HEK293 (cell line): ENCODE results near the gene SLC30A1.

Experiments used
- CTCF ChIA-PET: fragments of 350-600 bp; formaldehyde crosslinking; extraction: SDS; loops from one replicate; lab custom pipeline; 2021; ENCODE audit warnings: antibody characterized with exemption; lab: Yijun Ruan, JAX
- POLR2A ChIA-PET: fragments of 300-600 bp; formaldehyde crosslinking; extraction: SDS; loops from one replicate; lab custom pipeline; 2020; ENCODE audit warnings: antibody characterized with exemption, inconsistent platforms; lab: Yijun Ruan, JAX
- H3K27ac ChIP-seq: fragments of 200-500 bp; sonication (Bioruptor generic); 2 replicates; pipeline ENCODE4 v1.5.1; 2014; ENCODE audit warnings: low read depth, low read length, control low read depth, inconsistent platforms; ENCODE audit errors: extremely low read depth
- H3K36me3 ChIP-seq, 2 experiments: fragments of 200-500 bp in 1 of 2; sonication (Bioruptor generic) in 1 of 2; 1 replicate in 1 of 2; 2 replicates in 1 of 2; pipeline ENCODE4 v1.5.1; 2014 to 2017; ENCODE audit warnings: inconsistent platforms in 2 of 2, low read length in 2 of 2; ENCODE audit not compliant: control insufficient read depth in 2 of 2, insufficient read depth in 1 of 2
- H3K4me1 ChIP-seq: fragments of 200-500 bp; sonication (Bioruptor generic); 2 replicates; pipeline ENCODE4 v1.5.1; 2014; ENCODE audit warnings: mild to moderate bottlenecking, low read length, inconsistent platforms; ENCODE audit not compliant: control insufficient read depth, insufficient read depth
- H3K4me3 ChIP-seq: 2 replicates; pipeline ENCODE4 v1.5.1; 2011; ENCODE audit warnings: low read depth, mild to moderate bottlenecking, control low read depth, low read length, moderate library complexity
- H3K9me3 ChIP-seq: fragments of 200-500 bp; sonication (Bioruptor generic); 2 replicates; pipeline ENCODE4 v1.5.1; 2014; ENCODE audit warnings: low read depth, low read length, inconsistent platforms; ENCODE audit not compliant: control insufficient read depth, insufficient read depth
- EGR2 ChIP-seq: fragments of 450-650 bp; formaldehyde crosslinking; IDR thresholded peaks from 2 replicates; pipeline ENCODE4 v1.5.1; 2016; ENCODE audit warnings: low read depth, missing biosample characterization, missing genetic modification characterization
- GLI2 ChIP-seq: fragments of 450-650 bp; formaldehyde crosslinking; IDR thresholded peaks from 2 replicates; pipeline ENCODE4; 2017; ENCODE audit warnings: missing biosample characterization, missing genetic modification characterization, low read depth, borderline replicate concordance
- GLI4 ChIP-seq: fragments of 450-650 bp; formaldehyde crosslinking; IDR thresholded peaks from 2 replicates; pipeline ENCODE4 v1.5.1; 2016; ENCODE audit warnings: missing biosample characterization, missing genetic modification characterization
- GLIS1 ChIP-seq: fragments of 450-650 bp; formaldehyde crosslinking; IDR thresholded peaks from 2 replicates; pipeline ENCODE4 v1.5.1; 2016; ENCODE audit warnings: missing biosample characterization, missing genetic modification characterization
- KLF9 ChIP-seq: fragments of 450-650 bp; formaldehyde crosslinking; IDR thresholded peaks from 2 replicates; pipeline ENCODE4 v1.5.1; 2016; ENCODE audit warnings: missing biosample characterization, missing genetic modification characterization, low read depth
- MYNN ChIP-seq: fragments of 450-650 bp; formaldehyde crosslinking; IDR thresholded peaks from 2 replicates; pipeline ENCODE4 v1.5.1; 2016; ENCODE audit warnings: missing biosample characterization, missing genetic modification characterization, borderline replicate concordance
- PBX3 ChIP-seq: sonication (generic); formaldehyde crosslinking; IDR thresholded peaks from 2 replicates; pipeline ENCODE4 v1.8.1; 2022; ENCODE audit warnings: mild to moderate bottlenecking, moderate library complexity, missing genetic modification reagents
- PRDM4 ChIP-seq: fragments of 450-650 bp; formaldehyde crosslinking; IDR thresholded peaks from 2 replicates; pipeline ENCODE4 v1.5.1; 2017; ENCODE audit warnings: missing biosample characterization, missing genetic modification characterization
- PRDM6 ChIP-seq: fragments of 450-650 bp; formaldehyde crosslinking; IDR thresholded peaks from 2 replicates; pipeline ENCODE4 v1.5.1; 2017; ENCODE audit warnings: missing biosample characterization, missing genetic modification characterization
- SP3 ChIP-seq: fragments of 450-650 bp; formaldehyde crosslinking; IDR thresholded peaks from 2 replicates; pipeline ENCODE4 v1.5.1; 2016; ENCODE audit warnings: missing biosample characterization, missing genetic modification characterization
- WT1 ChIP-seq: fragments of 450-650 bp; formaldehyde crosslinking; IDR thresholded peaks from 2 replicates; pipeline ENCODE4 v1.5.1; 2016; ENCODE audit warnings: missing biosample characterization, missing genetic modification characterization
- ZBTB8A ChIP-seq: fragments of 450-650 bp; formaldehyde crosslinking; IDR thresholded peaks from 2 replicates; pipeline ENCODE4 v1.5.1; 2016; ENCODE audit warnings: missing biosample characterization, missing genetic modification characterization
- ZFP69B ChIP-seq: fragments of 450-650 bp; formaldehyde crosslinking; IDR thresholded peaks from 2 replicates; pipeline ENCODE4 v1.5.1; 2016; ENCODE audit warnings: missing biosample characterization, missing genetic modification characterization
- ZNF26 ChIP-seq: fragments of 450-650 bp; formaldehyde crosslinking; IDR thresholded peaks from 2 replicates; pipeline ENCODE4 v1.5.1; 2016; ENCODE audit warnings: missing biosample characterization, missing genetic modification characterization
- ZNF324 ChIP-seq: fragments of 450-650 bp; formaldehyde crosslinking; IDR thresholded peaks from 2 replicates; pipeline ENCODE4 v1.5.1; 2016; ENCODE audit warnings: missing biosample characterization, missing genetic modification characterization
- ZNF423 ChIP-seq: fragments of 450-650 bp; formaldehyde crosslinking; IDR thresholded peaks from 2 replicates; pipeline ENCODE4 v1.5.1; 2016; ENCODE audit warnings: missing biosample characterization, missing genetic modification characterization
- ZNF426 ChIP-seq: fragments of 450-650 bp; formaldehyde crosslinking; IDR thresholded peaks from 2 replicates; pipeline ENCODE4 v1.5.1; 2017; ENCODE audit warnings: missing biosample characterization, missing genetic modification characterization, mild to moderate bottlenecking, inconsistent platforms, moderate library complexity
- ZNF561 ChIP-seq: fragments of 450-650 bp; IDR thresholded peaks from 2 replicates; pipeline ENCODE4 v1.5.1; 2018; ENCODE audit warnings: missing biosample characterization, missing genetic modification characterization, borderline replicate concordance
- ZNF596 ChIP-seq: fragments of 450-650 bp; IDR thresholded peaks from 2 replicates; pipeline ENCODE4 v1.5.0; 2018; ENCODE audit warnings: missing biosample characterization, mild to moderate bottlenecking, missing genetic modification characterization, moderate library complexity
- ZNF660 ChIP-seq: fragments of 450-650 bp; IDR thresholded peaks from 2 replicates; pipeline ENCODE4 v1.5.1; 2018; ENCODE audit warnings: missing biosample characterization, mild to moderate bottlenecking, missing genetic modification characterization
- ZNF677 ChIP-seq: fragments of 450-650 bp; IDR thresholded peaks from 2 replicates; pipeline ENCODE4 v1.5.0; 2018; ENCODE audit warnings: missing biosample characterization, mild to moderate bottlenecking, missing genetic modification characterization, moderate library complexity
- ZNF704 ChIP-seq: fragments of 450-650 bp; formaldehyde crosslinking; IDR thresholded peaks from 2 replicates; pipeline ENCODE4 v1.5.1; 2016; ENCODE audit warnings: missing biosample characterization, missing genetic modification characterization
- ZNF776 ChIP-seq: fragments of 450-650 bp; formaldehyde crosslinking; IDR thresholded peaks from 2 replicates; pipeline ENCODE4 v1.5.0; 2017; ENCODE audit warnings: missing biosample characterization, missing genetic modification characterization, borderline replicate concordance

The SLC30A1 gene

GRCh38 chr1:211580303-211580687, 1.3 kb upstream of the SLC30A1 start:
- Histone ChIP-seq H3K4me3 (no peak overlapping the region), H3K4me1 (peaks cover 3% of the 10 kb centered on the region), H3K27ac (no peak overlapping the region), H3K36me3 (peaks cover 0 to 8% of the 10 kb centered on the region in 2 experiments; a peak in 1 of 3 replicates), H3K9me3 (no peaks in the 10 kb centered on the region)
- TF ChIP-seq SP3 (tag by site-specific recombination) (no peak), PRDM4 (tag by site-specific recombination) (peak; percentile 88)
- ChIA-PET POLR2A (no interaction called here), CTCF (interaction anchor here (0.5 to 2.4 kb wide), 6 partner anchors 9 to 74 kb away, joined by 3 to 14 read pairs (median 4); no protein-coding TSS in a partner anchor)

GRCh38 chr1:211579440-211580302, 710 bp upstream of the SLC30A1 start:
- Histone ChIP-seq H3K36me3 (peaks cover 0 to 14% of the 10 kb centered on the region in 2 experiments; a peak in 1 of 3 replicates), H3K27ac (peak overlapping the region; percentile 33; the same call in 1 of the 2 replicates), H3K9me3 (no peaks in the 10 kb centered on the region), H3K4me1 (peaks cover 3% of the 10 kb centered on the region), H3K4me3 (peak overlapping the region; percentile 58)
- ChIA-PET POLR2A (interaction anchor here (0.6 to 1.4 kb wide), 10 partner anchors 26 to 1492 kb away, joined by 3 to 15 read pairs (median 4); partner anchors contain the start of gene NEK2), CTCF (interaction anchor here (0.9 to 2.4 kb wide), 6 partner anchors 9 to 75 kb away, joined by 3 to 14 read pairs (median 4); no protein-coding TSS in a partner anchor)
- TF ChIP-seq ZNF561 (tag by site-specific recombination) (peak; percentile 21; the same call in 1 of the 2 replicates), ZNF596 (tag by site-specific recombination) (no peak), ZNF704 (tag by site-specific recombination) (no peak), EGR2 (peak; percentile 58), ZFP69B (no peak), GLIS1 (peak; percentile 37; the same call in 1 of the 2 replicates), ZBTB8A (tag by site-specific recombination) (no peak), ZNF26 (no peak), PRDM6 (tag by site-specific recombination) (no peak), KLF9 (tag by site-specific recombination) (no peak; the same call in 1 of the 2 replicates), ZNF660 (peak; percentile 27; the same call in 1 of the 2 replicates), GLI2 (tag by site-specific recombination) (no peak), MYNN (tag by site-specific recombination) (no peak), ZNF776 (tag by site-specific recombination) (no peak), WT1 (no peak), ZNF426 (no peak), ZNF677 (tag by site-specific recombination) (no peak), ZNF324 (tag by site-specific recombination) (no peak), PBX3 (CRISPR knock-in tag) (0 out of 2 replicates have a peak, but pooled peaks have one; percentile 7), ZNF423 (tag by site-specific recombination) (0 out of 2 replicates have a peak, but pooled peaks have one; percentile 8), GLI4 (no peak)
